Testis (tissue), 2 donors: Measurements from ENCODE around the gene PDE4B.

Experiments
- CTCF ChIP-seq, 3 experiments: fragments of 450-650 bp in 2 of 3; fragments of 200-600 bp in 1 of 3; sonication (generic) in 1 of 3; IDR thresholded peaks; one replicate each; pipeline ENCODE4 v1.5.1; 2016 to 2019; ENCODE audit warnings: antibody characterized with exemption in 3 of 3, mild to moderate bottlenecking in 2 of 3, moderate library complexity in 1 of 3
- POLR2A ChIP-seq: fragments of 450-650 bp; IDR thresholded peaks from one replicate; pipeline ENCODE4 v1.6.1; 2017; ENCODE audit warnings: antibody characterized with exemption, mild to moderate bottlenecking, moderate library complexity

- TF ChIP-seq CTCF (IDR thresholded peaks at IDR 0.05): no peak
- TF ChIP-seq POLR2A: no peak
Measured at GRCh38 chr1:66265268-66265667, 472.6 kb downstream of the PDE4B start.
